Activated T-helper 2 cell treated with anti-CD3 and anti-CD28 coated beads, Interferon-gamma antibody, Interleukin-2, Interleukin-4, amounts not matched to agents 10 μg/mL and 5 μg/mL and 100 μg/mL, durations not matched to agents 14 hours and 24 hours and 36 hours (primary cell): ENCODE results near the gene TXNRD2. TPM values are rescaled to one million over a fixed set of nuclear protein-coding genes. Genes with fewer than 3 reads are reported as not detected.

Experiments used
- DNase-seq: peaks from one replicate; pipeline ENCODE4 v3.0.0; 2021; ENCODE audit warnings: low spot score
- H3K27ac Mint-ChIP-seq: one replicate; pipeline ENCODE4 v1.8.0; 2021; ENCODE audit warnings: mixed read lengths
- H3K27me3 Mint-ChIP-seq: one replicate; pipeline ENCODE4 v1.8.0; 2021; ENCODE audit warnings: low read depth, mixed read lengths
- H3K36me3 Mint-ChIP-seq: one replicate; pipeline ENCODE4 v1.8.0; 2021; ENCODE audit warnings: low read depth, mixed read lengths
- H3K4me1 Mint-ChIP-seq: one replicate; pipeline ENCODE4 v1.8.0; 2021; ENCODE audit warnings: low read depth, mixed read lengths
- H3K4me3 Mint-ChIP-seq: one replicate; pipeline ENCODE4 v1.8.0; 2021; ENCODE audit warnings: low read depth, mild to moderate bottlenecking, moderate library complexity, mixed read lengths
- H3K9me3 Mint-ChIP-seq: one replicate; pipeline ENCODE4 v1.8.0; 2021; ENCODE audit warnings: mixed read lengths
- intact Hi-C: fragments of 100-400 bp; cut with micrococcal nuclease; formaldehyde crosslinking; loops from one replicate; pipeline ENCODE4 v1.15.1; 2023
- total RNA-seq: library from RNA; stranded (reverse); gene quantifications from 2 replicates; pipeline ENCODE4 v1.2.3, GENCODE V29; 2022

Gene TXNRD2
- total RNA-seq, 1 donor from 2014 or later = 19.9 TPM

GRCh38 chr22:19904174-19904856 is 37.3 kb downstream of the TXNRD2 start:
- Mint-ChIP-seq H3K4me1 (peaks cover under 1% of the 10 kb centered on the region), H3K27ac (no peak overlapping the region), H3K9me3 (no peaks in the 10 kb centered on the region), H3K4me3 (no peak overlapping the region), H3K27me3 (no peaks in the 10 kb centered on the region), H3K36me3 (no peaks in the 10 kb centered on the region)
- intact Hi-C loops = no loop called here
- no peak for DNase-seq

GRCh38 chr22:19903513-19903912 is 38.1 kb downstream of the TXNRD2 start:
- no peaks in the 10 kb centered on the region for H3K4me1 Mint-ChIP-seq
- intact Hi-C loops = no loop called here
- no peak overlapping the region for H3K27ac Mint-ChIP-seq
- H3K9me3 Mint-ChIP-seq = no peaks in the 10 kb centered on the region
- H3K36me3 Mint-ChIP-seq = no peaks in the 10 kb centered on the region
- no peak for DNase-seq
- no peak overlapping the region for H3K4me3 Mint-ChIP-seq
- H3K27me3 Mint-ChIP-seq = no peaks in the 10 kb centered on the region

- H3K36me3 Mint-ChIP-seq = no peaks in the 10 kb centered on the region
- no peaks in the 10 kb centered on the region for H3K27me3 Mint-ChIP-seq
- no peak for DNase-seq
- H3K9me3 Mint-ChIP-seq = no peaks in the 10 kb centered on the region
- no peak overlapping the region for H3K27ac Mint-ChIP-seq
- H3K4me3 Mint-ChIP-seq = no peak overlapping the region
- intact Hi-C loops = no loop called here
- H3K4me1 Mint-ChIP-seq = no peaks in the 10 kb centered on the region
Measured at GRCh38 chr22:19903031-19903430, 38.6 kb downstream of the TXNRD2 start.

GRCh38 chr22:19902245-19902715 is 39.3 kb downstream of the TXNRD2 start:
- no peaks in the 10 kb centered on the region for H3K27me3 Mint-ChIP-seq
- no peak for DNase-seq
- H3K4me1 Mint-ChIP-seq = no peaks in the 10 kb centered on the region
- no peak overlapping the region for H3K27ac Mint-ChIP-seq
- intact Hi-C loops = no loop called here
- H3K36me3 Mint-ChIP-seq = no peaks in the 10 kb centered on the region
- H3K4me3 Mint-ChIP-seq = no peak overlapping the region
- no peaks in the 10 kb centered on the region for H3K9me3 Mint-ChIP-seq

- DNase-seq = no peak
- Mint-ChIP-seq H3K9me3 (no peaks in the 10 kb centered on the region), H3K4me3 (no peak overlapping the region), H3K4me1 (peaks cover 1% of the 10 kb centered on the region), H3K36me3 (no peaks in the 10 kb centered on the region), H3K27ac (no peak overlapping the region), H3K27me3 (no peaks in the 10 kb centered on the region)
- intact Hi-C loops = no loop called here
Measured at GRCh38 chr22:19901577-19902244, 39.9 kb downstream of the TXNRD2 start.

GRCh38 chr22:19900707-19901436 is 40.7 kb downstream of the TXNRD2 start:
- H3K36me3 Mint-ChIP-seq = no peaks in the 10 kb centered on the region
- DNase-seq = no peak
- H3K9me3 Mint-ChIP-seq = no peaks in the 10 kb centered on the region
- peaks cover 1% of the 10 kb centered on the region for H3K4me1 Mint-ChIP-seq
- intact Hi-C loops = no loop called here
- no peaks in the 10 kb centered on the region for H3K27me3 Mint-ChIP-seq
- H3K4me3 Mint-ChIP-seq = no peak overlapping the region
- no peak overlapping the region for H3K27ac Mint-ChIP-seq

- Mint-ChIP-seq H3K27ac (no peak overlapping the region), H3K36me3 (peaks cover 4% of the 10 kb centered on the region), H3K9me3 (no peaks in the 10 kb centered on the region), H3K4me1 (peaks cover 1% of the 10 kb centered on the region), H3K27me3 (no peaks in the 10 kb centered on the region), H3K4me3 (no peak overlapping the region)
- intact Hi-C loops = no loop called here
- no peak for DNase-seq
Measured at GRCh38 chr22:19898831-19899567, 42.6 kb downstream of the TXNRD2 start.

GRCh38 chr22:19898145-19898544 is 43.5 kb downstream of the TXNRD2 start:
- Mint-ChIP-seq H3K36me3 (peaks cover 9% of the 10 kb centered on the region), H3K27ac (no peak overlapping the region), H3K27me3 (no peaks in the 10 kb centered on the region), H3K9me3 (no peaks in the 10 kb centered on the region), H3K4me3 (no peak overlapping the region), H3K4me1 (peaks cover 1% of the 10 kb centered on the region)
- intact Hi-C loops = no loop called here
- no peak for DNase-seq

GRCh38 chr22:19897726-19898125 is 43.9 kb downstream of the TXNRD2 start:
- no peak overlapping the region for H3K4me3 Mint-ChIP-seq
- DNase-seq = no peak
- peaks cover 4% of the 10 kb centered on the region for H3K4me1 Mint-ChIP-seq
- intact Hi-C loops = no loop called here
- no peaks in the 10 kb centered on the region for H3K9me3 Mint-ChIP-seq
- H3K27ac Mint-ChIP-seq = no peak overlapping the region
- peaks cover 9% of the 10 kb centered on the region for H3K36me3 Mint-ChIP-seq
- H3K27me3 Mint-ChIP-seq = no peaks in the 10 kb centered on the region

GRCh38 chr22:19896665-19897355 is 44.8 kb downstream of the TXNRD2 start:
- peaks cover 12% of the 10 kb centered on the region for H3K4me1 Mint-ChIP-seq
- no peaks in the 10 kb centered on the region for H3K9me3 Mint-ChIP-seq
- intact Hi-C loops = no loop called here
- H3K4me3 Mint-ChIP-seq = no peak overlapping the region
- peaks cover 11% of the 10 kb centered on the region for H3K36me3 Mint-ChIP-seq
- H3K27ac Mint-ChIP-seq = no peak overlapping the region
- H3K27me3 Mint-ChIP-seq = no peaks in the 10 kb centered on the region
- DNase-seq = no peak

GRCh38 chr22:19895160-19895849 is 46.3 kb downstream of the TXNRD2 start:
- no peak overlapping the region for H3K27ac Mint-ChIP-seq
- H3K9me3 Mint-ChIP-seq = no peaks in the 10 kb centered on the region
- H3K4me3 Mint-ChIP-seq = no peak overlapping the region
- H3K36me3 Mint-ChIP-seq = peaks cover 11% of the 10 kb centered on the region
- intact Hi-C loops = no loop called here
- H3K27me3 Mint-ChIP-seq = no peaks in the 10 kb centered on the region
- no peak for DNase-seq
- peaks cover 25% of the 10 kb centered on the region for H3K4me1 Mint-ChIP-seq

- intact Hi-C loops = no loop called here
- peaks cover 11% of the 10 kb centered on the region for H3K36me3 Mint-ChIP-seq
- no peaks in the 10 kb centered on the region for H3K27me3 Mint-ChIP-seq
- H3K27ac Mint-ChIP-seq = no peak overlapping the region
- DNase-seq = no peak
- peaks cover 30% of the 10 kb centered on the region for H3K4me1 Mint-ChIP-seq
- no peak overlapping the region for H3K4me3 Mint-ChIP-seq
- no peaks in the 10 kb centered on the region for H3K9me3 Mint-ChIP-seq
Measured at GRCh38 chr22:19893363-19893762, 48.3 kb downstream of the TXNRD2 start.
